ENCODE results near the gene MKRN1.

DNA sequence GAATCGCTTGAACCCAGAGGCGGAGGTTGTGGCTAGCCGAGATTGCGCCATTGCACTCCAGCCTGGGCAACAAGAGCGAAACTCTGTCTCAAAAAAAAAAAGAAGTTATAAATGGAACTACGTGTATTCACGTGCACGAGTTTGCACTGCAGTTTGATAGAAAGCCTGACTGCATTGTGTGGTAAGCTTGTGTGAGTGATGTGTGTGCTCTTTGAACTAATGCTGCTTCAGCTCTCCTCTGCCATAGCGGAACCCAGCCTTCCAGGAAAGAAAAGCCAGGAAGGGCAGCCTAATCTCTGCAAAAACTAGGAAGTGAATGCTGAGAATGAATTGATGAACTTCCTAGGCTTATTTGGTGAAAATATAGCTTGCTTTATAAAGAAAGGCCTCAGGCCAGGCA, 15.6 kb upstream of the MKRN1 start:
- TF ChIP-seq, protein P1, sequence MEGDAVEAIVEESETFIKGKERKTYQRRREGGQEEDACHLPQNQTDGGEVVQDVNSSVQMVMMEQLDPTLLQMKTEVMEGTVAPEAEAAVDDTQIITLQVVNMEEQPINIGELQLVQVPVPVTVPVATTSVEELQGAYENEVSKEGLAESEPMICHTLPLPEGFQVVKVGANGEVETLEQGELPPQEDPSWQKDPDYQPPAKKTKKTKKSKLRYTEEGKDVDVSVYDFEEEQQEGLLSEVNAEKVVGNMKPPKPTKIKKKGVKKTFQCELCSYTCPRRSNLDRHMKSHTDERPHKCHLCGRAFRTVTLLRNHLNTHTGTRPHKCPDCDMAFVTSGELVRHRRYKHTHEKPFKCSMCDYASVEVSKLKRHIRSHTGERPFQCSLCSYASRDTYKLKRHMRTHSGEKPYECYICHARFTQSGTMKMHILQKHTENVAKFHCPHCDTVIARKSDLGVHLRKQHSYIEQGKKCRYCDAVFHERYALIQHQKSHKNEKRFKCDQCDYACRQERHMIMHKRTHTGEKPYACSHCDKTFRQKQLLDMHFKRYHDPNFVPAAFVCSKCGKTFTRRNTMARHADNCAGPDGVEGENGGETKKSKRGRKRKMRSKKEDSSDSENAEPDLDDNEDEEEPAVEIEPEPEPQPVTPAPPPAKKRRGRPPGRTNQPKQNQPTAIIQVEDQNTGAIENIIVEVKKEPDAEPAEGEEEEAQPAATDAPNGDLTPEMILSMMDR (IDR thresholded peaks at IDR 0.05): no peak
- no peak for TF ChIP-seq ZFX (IDR thresholded peaks at IDR 0.05; ENCODE audit: borderline replicate concordance)

All from 22Rv1 (cell line).